Measurements from ENCODE around the gene CD59. TPM values are rescaled to one million over a fixed set of nuclear protein-coding genes. Genes with fewer than 3 reads are reported as not detected.

Gene CD59, protein sequence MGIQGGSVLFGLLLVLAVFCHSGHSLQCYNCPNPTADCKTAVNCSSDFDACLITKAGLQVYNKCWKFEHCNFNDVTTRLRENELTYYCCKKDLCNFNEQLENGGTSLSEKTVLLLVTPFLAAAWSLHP
- 637 and 765 TPM in 2 replicates for total RNA-seq (2012; rRNA removed)
- 1,066 and 1,140 TPM in 2 replicates for polyA plus RNA-seq (2012; rRNA removed)
- 293 and 869 TPM in 2 replicates for polyA plus RNA-seq (2012; cell fraction: cytosol; rRNA removed)
- polyA plus RNA-seq (2012; cell fraction: nucleus; rRNA removed; ENCODE audit: low replicate concordance), result 63.7 and 319 TPM in 2 replicates
- Bru-seq, nascent RNA, result percentile 96 among the genes with signal in this experiment
- percentile 98 among the genes with signal in this experiment for BruChase-seq, experiment 1, labeled RNA remaining after a 6-hour chase
- percentile 95 among the genes with signal in this experiment for BruChase-seq, experiment 2, labeled RNA remaining after a 2-hour chase
- long read RNA-seq, full-length matches to known transcripts, result 338 of 432 reads
- long read RNA-seq, partial matches to known transcripts, result 17 of 432 reads
- long read RNA-seq, other reads (novel, unspliced or antisense), result 77 of 432 reads

DNA sequence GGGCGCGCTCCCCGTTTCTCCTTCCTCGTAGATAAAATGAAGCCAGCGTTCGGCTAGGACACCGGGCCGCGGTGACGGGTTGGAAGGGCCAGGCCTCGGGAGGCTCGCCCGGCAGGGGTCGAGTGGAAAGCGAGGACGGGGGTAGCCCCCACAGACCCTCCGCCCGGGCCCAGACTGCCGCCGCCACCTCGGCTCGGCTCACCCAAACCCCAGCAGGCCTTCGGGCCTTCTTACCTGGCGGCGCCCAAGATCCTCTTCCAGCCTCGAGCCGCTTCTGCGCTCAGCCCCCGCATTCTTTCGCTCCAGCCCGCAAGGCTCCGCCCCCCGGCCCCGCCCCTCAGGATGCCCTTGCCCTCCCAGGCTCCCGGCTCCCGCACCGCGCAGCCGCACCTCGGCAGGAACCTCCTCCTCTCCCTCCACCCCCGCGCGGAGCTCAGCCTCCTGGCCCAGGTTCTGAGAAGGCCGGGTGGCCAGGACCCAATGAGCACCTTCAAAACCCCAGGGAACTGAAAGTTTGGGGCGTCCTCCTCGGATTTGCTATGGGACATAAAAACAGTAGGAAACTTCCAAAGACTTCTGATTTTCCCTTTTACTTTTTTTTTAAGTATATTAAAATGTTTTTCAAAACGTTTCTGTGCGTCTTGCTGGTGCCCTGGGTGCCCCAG, at the start of gene CD59:
CD59 (minus strand) TSS at position 276 of the 665 bp plus-strand sequence. CDS start 13,978 bp downstream, outside the sequence.
- Histone ChIP-seq H2BK20ac (ENCODE audit: low read depth, low read length) (peak within 1 kb of the TSS; percentile 90), H2BK15ac (ENCODE audit: low read depth, low read length) (peak within 1 kb of the TSS; percentile 87; the same call in 2 of the 3 replicates), H3K9me1 (ENCODE audit: insufficient read depth, low read length) (peaks cover 24% of the 10 kb centered on the region), H3K18ac (ENCODE audit: low read depth, low read length) (peak within 1 kb of the TSS; percentile 72), H3K23ac (ENCODE audit: low read depth, low read length) (peak within 1 kb of the TSS; percentile 98), H3K79me1 (ENCODE audit: low read depth in 1 of 2, low read length in 2 of 2) (peaks cover 8 to 48% of the 10 kb centered on the region in 2 experiments; a peak in 3 of 4 replicates), H4K5ac (ENCODE audit: low read depth, low read length) (peak within 1 kb of the TSS; percentile 70), H3K4me2 (ENCODE audit: low read depth, low read length) (peak within 1 kb of the TSS; percentile 95), H2AFZ (replicated peaks; ENCODE audit: low read length, poor library complexity) (peak within 1 kb of the TSS; percentile 84), H3K14ac (replicated peaks; ENCODE audit: low read depth, low read length) (peak within 1 kb of the TSS; percentile 91), H3K4ac (ENCODE audit: low read depth, low read length) (peak within 1 kb of the TSS; percentile 91), H3K9ac (ENCODE audit: low read depth, low read length) (peak within 1 kb of the TSS; percentile 92), H3K4me1 (ENCODE audit: control insufficient read depth, insufficient read depth, low read length) (peaks cover 16% of the 10 kb centered on the region), H3K36me3 (ENCODE audit: control insufficient read depth, insufficient read depth, low read length) (peaks cover 15% of the 10 kb centered on the region), H2AK9ac (replicated peaks; ENCODE audit: low read depth, low read length, poor library complexity) (peak within 1 kb of the TSS; percentile 94), H2BK120ac (ENCODE audit: low read depth, low read length) (peak within 1 kb of the TSS; percentile 83), H4K20me1 (ENCODE audit: insufficient read depth, low read length) (peaks cover 41% of the 10 kb centered on the region), H4K91ac (ENCODE audit: insufficient read depth, low read depth, low read length) (peak within 1 kb of the TSS; percentile 83), H3K56ac (ENCODE audit: extremely low read depth, insufficient read depth, low read length) (peak within 1 kb of the TSS; percentile 90), H3K4me3 (ENCODE audit: insufficient read depth, low read depth, low read length) (peak within 1 kb of the TSS; percentile 77), H3K27me3 (ENCODE audit: control insufficient read depth, insufficient read depth, low read length) (no peaks in the 10 kb centered on the region), H2BK5ac (ENCODE audit: low read depth, low read length, poor library complexity, severe bottlenecking) (peak within 1 kb of the TSS; percentile 86), H4K8ac (ENCODE audit: low read depth in 2 of 2, low read length in 2 of 2) (peak within 1 kb of the TSS; percentile 80 to 85; a peak in 3 of 4 replicates), H2AK5ac (ENCODE audit: low read depth, low read length) (peak within 1 kb of the TSS; percentile 88), H3K27ac (ENCODE audit: insufficient read depth, low read length) (peak within 1 kb of the TSS; percentile 84), H3K9me3 (ENCODE audit: control insufficient read depth, insufficient read depth, low read length) (no peaks in the 10 kb centered on the region; the same call in 1 of the 2 replicates)
- peak; percentile 94 for ATAC-seq (ENCODE audit: low read depth)
- in situ Hi-C loops (cut with MboI; ENCODE audit: low sequenced_read_pairs), result no loop called here
- DNase-seq, result peak; percentile 88
- dilution Hi-C loops (cut with HindIII; ENCODE audit: low sequenced_read_pairs, unreplicated experiment), result no loop called here
- POLR2A ChIA-PET (ENCODE audit: unreplicated experiment), result interaction anchor here (0.6 to 1.5 kb wide), 5 partner anchors 33 to 1478 kb away, joined by 3 to 20 read pairs (median 8); partner anchors contain the start of gene C11orf91
- no TSS peak for BruUV-seq (replicated peaks)
- 0% methylated on average over 25 of the region's 48 CpGs; no CpG with 5 or more reads in 1 of the 2 experiments for WGBS, 2 experiments (ENCODE audit: extremely low coverage in 2 of 2, insufficient read length in 1 of 2)
- intact Hi-C loops (cut with micrococcal nuclease), result loop anchor here (2.0 kb wide), 1 partner anchor 43 kb away; no protein-coding TSS in a partner anchor
- TF ChIP-seq CTCF (conservative IDR thresholded peaks at IDR 0.05; ENCODE audit: low read depth, low read length) (no peak), MAZ (IDR thresholded peaks at IDR 0.05; ENCODE audit: borderline replicate concordance, low read depth, low read length) (peak; percentile 83; the same call in 1 of the 2 replicates), MXI1 (IDR thresholded peaks at IDR 0.05; ENCODE audit: borderline replicate concordance, low read depth, low read length) (no peak), POLR2A (IDR thresholded peaks at IDR 0.05; ENCODE audit: low read depth, low read length) (peak; percentile 91)
- TF ChIP-seq, protein P1, sequence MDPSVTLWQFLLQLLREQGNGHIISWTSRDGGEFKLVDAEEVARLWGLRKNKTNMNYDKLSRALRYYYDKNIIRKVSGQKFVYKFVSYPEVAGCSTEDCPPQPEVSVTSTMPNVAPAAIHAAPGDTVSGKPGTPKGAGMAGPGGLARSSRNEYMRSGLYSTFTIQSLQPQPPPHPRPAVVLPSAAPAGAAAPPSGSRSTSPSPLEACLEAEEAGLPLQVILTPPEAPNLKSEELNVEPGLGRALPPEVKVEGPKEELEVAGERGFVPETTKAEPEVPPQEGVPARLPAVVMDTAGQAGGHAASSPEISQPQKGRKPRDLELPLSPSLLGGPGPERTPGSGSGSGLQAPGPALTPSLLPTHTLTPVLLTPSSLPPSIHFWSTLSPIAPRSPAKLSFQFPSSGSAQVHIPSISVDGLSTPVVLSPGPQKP (IDR thresholded peaks at IDR 0.05; ENCODE audit: borderline replicate concordance, low read depth, low read length), result no peak
- CTCF ChIA-PET, result interaction anchor here (0.5 to 1.4 kb wide), 4 partner anchors 12 to 1729 kb away, joined by 3 to 4 read pairs (median 3); no protein-coding TSS in a partner anchor
